Osteoblast (primary cell): Measurements from ENCODE around the gene INPP4B. TPM values are rescaled to one million over a fixed set of nuclear protein-coding genes. Genes with fewer than 3 reads are reported as not detected.

Source experiments
- DNase-seq: peaks from one replicate; pipeline ENCODE4 v3.0.0; 2011; ENCODE audit warnings: low spot score, mixed read lengths; ENCODE audit not compliant: insufficient read length; ENCODE audit errors: missing footprints
- H2AFZ ChIP-seq: 2 replicates; pipeline ENCODE4 v1.6.0; 2011; ENCODE audit warnings: mild to moderate bottlenecking, low read length
- H3K27ac ChIP-seq: 2 replicates; pipeline ENCODE4 v1.5.1; 2011; ENCODE audit warnings: mild to moderate bottlenecking, low read depth, low read length, moderate library complexity
- H3K27me3 ChIP-seq: 2 replicates; pipeline ENCODE4 v1.6.0; 2012; ENCODE audit warnings: mild to moderate bottlenecking, control low read depth, inconsistent platforms, low read length, moderate library complexity; ENCODE audit not compliant: insufficient read depth
- H3K36me3 ChIP-seq: 2 replicates; pipeline ENCODE4 v1.5.1; 2011; ENCODE audit warnings: mild to moderate bottlenecking, low read length, control low read depth, moderate library complexity; ENCODE audit not compliant: insufficient read depth
- H3K4me1 ChIP-seq: 2 replicates; pipeline ENCODE4 v1.5.1; 2011; ENCODE audit warnings: mild to moderate bottlenecking, low read length, control low read depth, moderate library complexity; ENCODE audit not compliant: insufficient read depth
- H3K4me2 ChIP-seq: 2 replicates; pipeline ENCODE4 v1.6.0; 2011; ENCODE audit warnings: mild to moderate bottlenecking, low read length; ENCODE audit not compliant: insufficient read depth
- H3K4me3 ChIP-seq: fragments of 200-600 bp; sonication (generic); 3 replicates; pipeline ENCODE4 v1.5.1; 2012; ENCODE audit warnings: mild to moderate bottlenecking, low read length, inconsistent platforms; ENCODE audit not compliant: insufficient read depth
- H3K79me2 ChIP-seq: 2 replicates; pipeline ENCODE4 v1.6.0; 2012; ENCODE audit warnings: mild to moderate bottlenecking, low read length, control low read depth, inconsistent platforms; ENCODE audit not compliant: insufficient read depth
- H3K9me3 ChIP-seq: 2 replicates; pipeline ENCODE4 v1.5.1; 2011; ENCODE audit warnings: low read depth, low read length, control low read depth
- H4K20me1 ChIP-seq: 2 replicates; pipeline ENCODE4 v1.6.0; 2012; ENCODE audit warnings: mild to moderate bottlenecking, low read length, control low read depth; ENCODE audit not compliant: insufficient read depth
- total RNA-seq: library from RNA; depleted of rRNA; stranded (reverse); fragments of >200 nt; gene quantifications from 2 replicates; pipeline ENCODE4 v1.2.3, GENCODE V29; 2012
- TF ChIP-seq, protein P1 (sequence below): IDR thresholded peaks from 2 replicates; pipeline ENCODE4 v1.5.1; 2011; ENCODE audit warnings: mild to moderate bottlenecking, low read depth, low read length, moderate library complexity; ENCODE audit errors: extremely low read depth

The INPP4B gene
- total RNA-seq, 1 donor: 11.6 TPM

- Histone ChIP-seq H2AFZ (no peak overlapping the region), H3K4me1 (peaks cover 7% of the 10 kb centered on the region), H3K9me3 (no peaks in the 10 kb centered on the region), H3K4me3 (no peak overlapping the region), H3K36me3 (no peaks in the 10 kb centered on the region), H3K79me2 (peaks cover 39% of the 10 kb centered on the region), H3K4me2 (no peak overlapping the region), H3K27me3 (no peaks in the 10 kb centered on the region), H4K20me1 (no peaks in the 10 kb centered on the region), H3K27ac (no peak overlapping the region)
- TF ChIP-seq, protein P1, sequence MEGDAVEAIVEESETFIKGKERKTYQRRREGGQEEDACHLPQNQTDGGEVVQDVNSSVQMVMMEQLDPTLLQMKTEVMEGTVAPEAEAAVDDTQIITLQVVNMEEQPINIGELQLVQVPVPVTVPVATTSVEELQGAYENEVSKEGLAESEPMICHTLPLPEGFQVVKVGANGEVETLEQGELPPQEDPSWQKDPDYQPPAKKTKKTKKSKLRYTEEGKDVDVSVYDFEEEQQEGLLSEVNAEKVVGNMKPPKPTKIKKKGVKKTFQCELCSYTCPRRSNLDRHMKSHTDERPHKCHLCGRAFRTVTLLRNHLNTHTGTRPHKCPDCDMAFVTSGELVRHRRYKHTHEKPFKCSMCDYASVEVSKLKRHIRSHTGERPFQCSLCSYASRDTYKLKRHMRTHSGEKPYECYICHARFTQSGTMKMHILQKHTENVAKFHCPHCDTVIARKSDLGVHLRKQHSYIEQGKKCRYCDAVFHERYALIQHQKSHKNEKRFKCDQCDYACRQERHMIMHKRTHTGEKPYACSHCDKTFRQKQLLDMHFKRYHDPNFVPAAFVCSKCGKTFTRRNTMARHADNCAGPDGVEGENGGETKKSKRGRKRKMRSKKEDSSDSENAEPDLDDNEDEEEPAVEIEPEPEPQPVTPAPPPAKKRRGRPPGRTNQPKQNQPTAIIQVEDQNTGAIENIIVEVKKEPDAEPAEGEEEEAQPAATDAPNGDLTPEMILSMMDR: no peak
- no peak for DNase-seq
These were observed 487.4 kb downstream of the INPP4B start for GRCh38 chr4:142358656-142359055.

DNA sequence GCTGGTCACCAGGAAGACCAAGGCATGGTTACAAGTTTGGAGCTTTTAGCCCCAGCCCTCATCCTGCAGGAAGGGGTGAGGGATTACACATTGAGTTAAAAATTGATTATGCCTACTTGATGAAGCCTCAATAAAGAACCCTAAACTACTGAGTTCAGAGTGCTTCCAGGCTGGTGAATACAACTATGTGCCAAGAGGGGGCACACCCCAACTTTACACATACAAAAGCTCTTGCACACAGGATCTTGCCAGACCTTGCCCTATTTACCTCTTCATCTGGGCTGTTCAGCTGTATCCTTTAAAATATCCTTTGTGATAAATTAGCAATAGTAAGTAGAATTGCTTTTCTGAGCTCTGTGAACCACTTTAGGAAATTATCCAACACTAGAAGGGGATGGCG is 489.3 kb downstream of the INPP4B start:
- Histone ChIP-seq H3K4me2 (no peak overlapping the region), H3K4me3 (no peak overlapping the region), H3K79me2 (peaks cover 39% of the 10 kb centered on the region), H3K27ac (no peak overlapping the region), H3K36me3 (no peaks in the 10 kb centered on the region), H3K9me3 (no peaks in the 10 kb centered on the region), H3K4me1 (peaks cover 16% of the 10 kb centered on the region), H4K20me1 (no peaks in the 10 kb centered on the region), H3K27me3 (no peaks in the 10 kb centered on the region), H2AFZ (no peak overlapping the region)
- TF ChIP-seq, protein P1: no peak
- no peak for DNase-seq

GRCh38 chr4:142356118-142356759 is 489.9 kb downstream of the INPP4B start:
- Histone ChIP-seq H3K36me3 (no peaks in the 10 kb centered on the region), H3K4me3 (no peak overlapping the region), H3K79me2 (peaks cover 39% of the 10 kb centered on the region), H3K27me3 (no peaks in the 10 kb centered on the region), H3K4me2 (no peak overlapping the region), H2AFZ (no peak overlapping the region), H3K27ac (no peak overlapping the region), H4K20me1 (no peaks in the 10 kb centered on the region), H3K9me3 (no peaks in the 10 kb centered on the region), H3K4me1 (peaks cover 16% of the 10 kb centered on the region)
- DNase-seq: no peak
- TF ChIP-seq, protein P1: no peak

- peaks cover 44% of the 10 kb centered on the region for H3K79me2 ChIP-seq
- peaks cover 16% of the 10 kb centered on the region for H3K4me1 ChIP-seq
- no peak overlapping the region for H3K27ac ChIP-seq
- no peak overlapping the region for H2AFZ ChIP-seq
- no peaks in the 10 kb centered on the region for H3K36me3 ChIP-seq
- H3K4me2 ChIP-seq: no peak overlapping the region
- no peaks in the 10 kb centered on the region for H4K20me1 ChIP-seq
- H3K9me3 ChIP-seq: no peaks in the 10 kb centered on the region
- no peak overlapping the region for H3K4me3 ChIP-seq
- H3K27me3 ChIP-seq: no peaks in the 10 kb centered on the region
- no peak for DNase-seq
- TF ChIP-seq, protein P1: no peak
These were observed 490.6 kb downstream of the INPP4B start for GRCh38 chr4:142355421-142355930.
